GM10266 (cell line): ENCODE measurements around the gene SLC10A7.

Experiments
- DNase-seq: peaks from one replicate; pipeline ENCODE4 v3.0.0; 2012; ENCODE audit errors: extremely low spot score
- CTCF ChIP-seq: IDR thresholded peaks from 2 replicates; pipeline ENCODE4 v1.5.1; 2012; ENCODE audit warnings: mild to moderate bottlenecking, low read depth; ENCODE audit not compliant: control insufficient read depth, insufficient read depth; ENCODE audit errors: missing control alignments

SLC10A7 gene

GRCh38 chr4:146342600-146343192 lies 179.0 kb downstream of the SLC10A7 start:
- peak; percentile 17 for DNase-seq
- no peak for TF ChIP-seq CTCF

GRCh38 chr4:146340798-146341197 lies 180.9 kb downstream of the SLC10A7 start:
- no peak for DNase-seq

GRCh38 chr4:146338512-146338911 lies 183.2 kb downstream of the SLC10A7 start:
- DNase-seq, result no peak
- TF ChIP-seq CTCF, result peak; percentile 42

More at GRCh38 chr4:146340798-146341197, 180.9 kb downstream of the SLC10A7 start:
- TF ChIP-seq CTCF, result peak; percentile 22

GRCh38 chr4:146336410-146336807 lies 185.3 kb downstream of the SLC10A7 start:
- no peak for DNase-seq
- no peak for TF ChIP-seq CTCF

- DNase-seq, result no peak
- no peak for TF ChIP-seq CTCF
Measured at GRCh38 chr4:146335763-146336409, 185.9 kb downstream of the SLC10A7 start.

- TF ChIP-seq CTCF, result no peak
- no peak for DNase-seq
Measured at GRCh38 chr4:146334862-146335449, 186.8 kb downstream of the SLC10A7 start.

- no peak for DNase-seq
- no peak for TF ChIP-seq CTCF
Measured at GRCh38 chr4:146333895-146334262, 187.9 kb downstream of the SLC10A7 start.
